Esophagus squamous epithelium (tissue), 5 donors: Measurements from ENCODE around the gene GJA10. TPM values are rescaled to one million over a fixed set of nuclear protein-coding genes. Genes with fewer than 3 reads are reported as not detected.

Experiments
- DNase-seq: peaks from one replicate; lab custom pipeline; 2025; lab: John Stamatoyannopoulos, UW
- H3K27ac ChIP-seq, 4 donors: fragments of 200-600 bp; sonication (generic); one replicate each; pipeline ENCODE4 v1.5.1; 2016 to 2019; ENCODE audit warnings: mild to moderate bottlenecking in 1 of 4
- H3K27me3 ChIP-seq, 4 donors: fragments of 200-600 bp; sonication (generic); 1 replicate in 3 of 4; 2 replicates in 1 of 4; pipeline versions ENCODE4 v1.5.1 to v1.6.0; 2017 to 2021; ENCODE audit warnings: antibody characterized with exemption in 1 of 4
- H3K36me3 ChIP-seq, 3 donors: fragments of 200-600 bp; sonication (generic); one replicate each; pipeline ENCODE4 v1.5.1; 2016 to 2019
- H3K4me1 ChIP-seq, 3 donors: fragments of 200-600 bp; sonication (generic); one replicate each; pipeline ENCODE4 v1.5.1; 2017 to 2019
- H3K4me3 ChIP-seq, 4 donors: fragments of 200-600 bp; sonication (generic); 1 replicate in 3 of 4; 2 replicates in 1 of 4; pipeline ENCODE4 v1.5.1; 2016 to 2019; ENCODE audit warnings: mild to moderate bottlenecking in 2 of 4, moderate library complexity in 1 of 4
- H3K9me3 ChIP-seq, 3 donors: fragments of 200-600 bp; sonication (generic); one replicate each; pipeline ENCODE4 v1.5.1; 2016 to 2019
- POLR2A ChIP-seq, 4 donors: fragments of 450-650 bp; IDR thresholded peaks; one replicate each; pipeline ENCODE4 v1.6.1; 2017; ENCODE audit warnings: antibody characterized with exemption in 4 of 4, mild to moderate bottlenecking in 4 of 4, moderate library complexity in 3 of 4
- WGBS, 2 donors: methylation state at CpG; one replicate each; pipeline ENCODE4 v1.1.5; 2018; 5-methylcytosine and 5-hydroxymethylcytosine counted together
- intact Hi-C: fragments of 100-400 bp; cut with DNase I; formaldehyde crosslinking; loops from one replicate; pipeline ENCODE4 v1.15.0; 2022
- total RNA-seq, 4 donors: library from RNA; depleted of rRNA; stranded (reverse); fragments of >200 nt; gene quantifications; one replicate each; pipeline ENCODE4 v1.1.0, GENCODE V29; 2016
- TF ChIP-seq, protein P1 (sequence below), 6 experiments: fragments of 450-650 bp in 4 of 6; fragments of 200-600 bp in 2 of 6; sonication (generic) in 2 of 6; IDR thresholded peaks; one replicate each; pipeline ENCODE4 v1.5.1; 2016 to 2019; ENCODE audit warnings: antibody characterized with exemption in 6 of 6, mild to moderate bottlenecking in 4 of 6, moderate library complexity in 4 of 6
- donor health status: DM: yes; HTN: yes; CAD: no.

The GJA10 gene
- total RNA-seq, 4 donors from 2014 or later: not detected

DNA sequence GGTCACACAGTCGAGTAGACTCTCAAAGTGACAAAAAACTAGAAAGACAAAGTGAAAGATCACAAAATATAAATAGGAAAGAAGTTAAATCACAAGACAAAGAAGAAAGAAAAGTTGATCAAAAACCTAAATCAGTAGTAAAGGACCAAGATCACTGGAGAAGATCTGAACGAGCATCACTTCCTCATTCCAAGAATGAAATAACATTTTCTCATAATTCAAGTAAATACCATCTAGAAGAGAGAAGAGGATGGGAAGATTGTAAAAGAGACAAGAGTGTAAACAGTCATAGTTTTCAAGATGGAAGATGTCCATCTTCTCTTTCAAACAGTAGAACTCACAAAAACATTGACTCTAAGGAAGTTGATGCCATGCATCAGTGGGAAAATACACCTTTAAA, 31.6 kb upstream of the GJA10 start:
- no peak for TF ChIP-seq POLR2A (IDR thresholded peaks at IDR 0.05)
- TF ChIP-seq, protein P1, sequence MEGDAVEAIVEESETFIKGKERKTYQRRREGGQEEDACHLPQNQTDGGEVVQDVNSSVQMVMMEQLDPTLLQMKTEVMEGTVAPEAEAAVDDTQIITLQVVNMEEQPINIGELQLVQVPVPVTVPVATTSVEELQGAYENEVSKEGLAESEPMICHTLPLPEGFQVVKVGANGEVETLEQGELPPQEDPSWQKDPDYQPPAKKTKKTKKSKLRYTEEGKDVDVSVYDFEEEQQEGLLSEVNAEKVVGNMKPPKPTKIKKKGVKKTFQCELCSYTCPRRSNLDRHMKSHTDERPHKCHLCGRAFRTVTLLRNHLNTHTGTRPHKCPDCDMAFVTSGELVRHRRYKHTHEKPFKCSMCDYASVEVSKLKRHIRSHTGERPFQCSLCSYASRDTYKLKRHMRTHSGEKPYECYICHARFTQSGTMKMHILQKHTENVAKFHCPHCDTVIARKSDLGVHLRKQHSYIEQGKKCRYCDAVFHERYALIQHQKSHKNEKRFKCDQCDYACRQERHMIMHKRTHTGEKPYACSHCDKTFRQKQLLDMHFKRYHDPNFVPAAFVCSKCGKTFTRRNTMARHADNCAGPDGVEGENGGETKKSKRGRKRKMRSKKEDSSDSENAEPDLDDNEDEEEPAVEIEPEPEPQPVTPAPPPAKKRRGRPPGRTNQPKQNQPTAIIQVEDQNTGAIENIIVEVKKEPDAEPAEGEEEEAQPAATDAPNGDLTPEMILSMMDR (IDR thresholded peaks at IDR 0.05): no peak
- no peak for DNase-seq
- intact Hi-C loops: no loop called here
- 81 to 91% methylated on average over 2 of the region's 2 CpGs for WGBS, 2 donors
- H3K4me3 ChIP-seq: no peak overlapping the region
- peaks cover 11 to 98% (median 20%) of the 10 kb centered on the region in 3 donors for H3K36me3 ChIP-seq
- H3K27ac ChIP-seq: no peak overlapping the region
- no peaks in the 10 kb centered on the region for H3K4me1 ChIP-seq
- no peaks in the 10 kb centered on the region for H3K9me3 ChIP-seq
- no peaks in the 10 kb centered on the region for H3K27me3 ChIP-seq

DNA sequence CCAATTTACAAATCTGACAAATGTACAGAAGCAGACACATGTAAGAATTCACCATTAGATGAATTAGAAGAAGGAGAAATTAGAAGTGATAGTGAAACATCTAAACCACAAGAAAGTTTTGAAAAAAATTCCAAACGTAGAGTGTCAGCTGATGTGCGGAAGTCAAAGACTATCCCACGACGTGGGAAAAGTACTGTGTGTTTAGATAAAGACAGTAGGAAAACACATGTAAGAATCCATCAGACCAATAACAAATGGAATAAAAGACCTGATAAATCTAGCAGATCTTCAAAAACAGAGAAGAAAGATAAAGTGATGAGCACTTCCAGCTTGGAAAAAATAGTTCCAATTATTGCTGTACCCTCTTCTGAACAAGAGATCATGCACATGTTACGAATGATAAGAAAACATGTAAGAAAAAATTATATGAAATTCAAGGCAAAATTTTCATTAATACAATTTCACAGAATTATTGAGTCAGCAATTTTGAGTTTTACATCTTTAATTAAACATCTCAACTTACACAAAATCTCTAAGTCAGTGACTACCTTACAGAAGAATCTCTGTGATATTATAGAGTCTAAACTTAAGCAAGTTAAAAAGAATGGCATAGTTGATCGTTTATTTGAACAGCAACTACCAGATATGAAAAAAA, 28.1 kb upstream of the GJA10 start:
- no peaks in the 10 kb centered on the region for H3K27me3 ChIP-seq
- H3K9me3 ChIP-seq: no peaks in the 10 kb centered on the region
- WGBS, 2 donors: 92 to 95% methylated on average over 6 of the region's 6 CpGs
- H3K36me3 ChIP-seq: peaks cover 11 to 89% (median 14%) of the 10 kb centered on the region in 3 donors
- no peak for DNase-seq
- H3K4me1 ChIP-seq: no peaks in the 10 kb centered on the region
- no peak overlapping the region for H3K4me3 ChIP-seq
- intact Hi-C loops: no loop called here
- no peak overlapping the region for H3K27ac ChIP-seq
- TF ChIP-seq, protein P1 (IDR thresholded peaks at IDR 0.05): no peak
- no peak for TF ChIP-seq POLR2A (IDR thresholded peaks at IDR 0.05)

DNA sequence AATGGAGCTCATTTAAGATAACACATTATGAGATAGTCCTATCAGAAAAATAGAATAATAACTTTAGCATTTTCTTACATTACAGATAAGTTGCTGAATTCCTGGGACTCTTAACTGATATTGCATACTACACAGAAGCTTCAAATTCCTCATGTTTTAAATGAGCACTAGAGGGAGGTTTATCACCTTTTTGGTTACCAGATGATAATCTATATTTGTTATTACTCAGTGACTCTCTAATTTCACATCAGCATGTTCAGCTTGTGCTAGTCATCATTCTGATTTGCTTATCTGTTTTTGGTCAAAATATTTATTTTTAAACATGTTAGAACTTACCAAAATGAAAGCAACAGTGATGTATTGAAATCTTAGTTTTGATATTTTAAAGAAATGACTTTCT, 20.5 kb upstream of the GJA10 start:
- no peaks in the 10 kb centered on the region for H3K27me3 ChIP-seq
- H3K4me1 ChIP-seq: no peaks in the 10 kb centered on the region
- TF ChIP-seq, protein P1 (IDR thresholded peaks at IDR 0.05): no peak
- no peak for TF ChIP-seq POLR2A (IDR thresholded peaks at IDR 0.05)
- H3K36me3 ChIP-seq: peaks cover 0 to 42% (median 12%) of the 10 kb centered on the region in 3 donors
- no peak for DNase-seq
- H3K27ac ChIP-seq: no peak overlapping the region
- H3K4me3 ChIP-seq: no peak overlapping the region
- intact Hi-C loops: no loop called here
- H3K9me3 ChIP-seq: no peaks in the 10 kb centered on the region

DNA sequence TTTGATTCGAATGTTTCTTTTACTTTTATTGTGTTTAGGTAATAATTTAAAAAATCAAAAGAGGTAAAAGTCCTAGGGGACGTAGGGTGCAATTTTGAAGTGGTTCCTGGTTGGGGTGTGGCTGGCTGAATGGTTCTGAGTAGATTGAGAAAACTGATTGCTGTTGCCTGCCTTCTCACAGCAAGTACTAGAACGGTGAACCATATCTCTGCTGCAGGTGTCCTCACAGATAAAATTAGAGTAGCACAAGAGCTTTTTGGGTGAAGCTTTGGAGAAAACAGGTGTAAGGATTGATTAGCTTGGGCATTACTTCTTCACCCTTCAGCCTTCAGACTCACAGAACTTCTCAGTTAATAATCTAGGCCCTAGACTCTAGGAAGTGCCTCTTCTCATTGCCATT, 19.8 kb upstream of the GJA10 start:
- no peak overlapping the region for H3K27ac ChIP-seq
- TF ChIP-seq POLR2A (IDR thresholded peaks at IDR 0.05): no peak
- TF ChIP-seq, protein P1 (IDR thresholded peaks at IDR 0.05): no peak
- DNase-seq: no peak
- H3K27me3 ChIP-seq: no peaks in the 10 kb centered on the region
- peaks cover 0 to 35% (median 12%) of the 10 kb centered on the region in 3 donors for H3K36me3 ChIP-seq
- H3K4me1 ChIP-seq: no peaks in the 10 kb centered on the region
- H3K9me3 ChIP-seq: no peaks in the 10 kb centered on the region
- H3K4me3 ChIP-seq: no peak overlapping the region
- intact Hi-C loops: no loop called here
- 86% methylated on average over 3 of the region's 3 CpGs for WGBS, 2 donors

DNA sequence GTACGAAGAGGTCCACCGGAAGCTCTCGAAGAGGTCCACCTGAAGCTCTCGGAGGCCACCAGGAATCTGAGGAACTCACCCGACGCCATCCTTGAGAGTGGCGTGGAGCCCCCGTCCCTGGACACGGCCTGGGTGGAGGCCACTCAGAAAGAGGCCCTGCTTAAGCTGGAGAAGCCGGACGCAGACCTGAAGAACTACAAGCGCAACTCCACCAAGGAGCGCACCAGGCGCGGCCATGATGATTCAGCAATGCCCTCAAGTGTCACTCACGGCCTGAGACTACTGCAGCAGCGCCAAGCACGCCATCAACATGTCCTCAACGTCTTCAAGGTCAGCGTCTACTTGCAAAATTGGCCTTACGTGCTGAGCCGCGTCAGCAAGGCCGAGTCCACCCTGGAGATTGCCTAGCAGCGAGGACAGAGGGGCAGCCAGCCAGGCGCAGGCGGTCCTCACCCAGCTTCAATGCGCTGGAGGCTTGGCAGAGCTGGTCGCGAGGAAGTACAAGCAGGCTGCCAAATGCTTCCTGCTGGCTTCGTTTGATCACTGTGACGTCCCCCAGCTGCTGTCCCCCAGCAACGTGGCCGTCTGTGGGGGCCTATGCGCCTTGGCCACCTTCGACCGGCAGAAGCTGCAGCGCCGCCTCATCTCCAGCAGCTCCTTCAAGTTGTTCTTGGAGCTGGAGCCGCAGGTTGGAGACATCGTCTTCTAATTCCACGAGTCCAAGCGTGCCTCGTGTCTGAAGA, 7.7 kb upstream of the GJA10 start:
- intact Hi-C loops: no loop called here
- WGBS, 2 donors: 91 to 100% methylated on average over 5 to 18 of the region's 44 CpGs

More for the DNA sequence above, 7.7 kb upstream of the GJA10 start:
- DNase-seq: no peak
- Histone ChIP-seq H3K36me3 (no peaks in the 10 kb centered on the region), H3K27ac (no peak overlapping the region), H3K9me3 (no peaks in the 10 kb centered on the region), H3K27me3 (peaks cover 0 to 41% (median 1%) of the 10 kb centered on the region in 4 donors), H3K4me1 (peaks cover 0 to 10% (median 0%) of the 10 kb centered on the region in 3 donors), H3K4me3 (no peak overlapping the region)
- TF ChIP-seq POLR2A (IDR thresholded peaks at IDR 0.05): no peak
- TF ChIP-seq, protein P1 (IDR thresholded peaks at IDR 0.05): no peak
